Tibial nerve (tissue), 4 donors: Measurements from ENCODE around the gene CFAP210.
"Not testable (repeated sequence)": the region's sequence is repeated elsewhere in the genome, so short reads cannot be mapped to it uniquely, and the experiment has no call there.

ENCODE experiments used
- CTCF ChIP-seq, 5 experiments: fragments of 200-600 bp in 3 of 5; fragments of 450-650 bp in 2 of 5; sonication (generic) in 3 of 5; IDR thresholded peaks; one replicate each; pipeline ENCODE4 v1.5.1; 2016 to 2019; ENCODE audit warnings: antibody characterized with exemption in 5 of 5, mild to moderate bottlenecking in 3 of 5, moderate library complexity in 2 of 5
- EP300 ChIP-seq, 2 donors: sonication (generic); formaldehyde crosslinking; IDR thresholded peaks; one replicate each; pipeline ENCODE4 v1.6.1; 2017; ENCODE audit warnings: antibody characterized with exemption in 2 of 2, mild to moderate bottlenecking in 1 of 2
- POLR2A ChIP-seq, 2 donors: fragments of 450-650 bp; IDR thresholded peaks; one replicate each; pipeline ENCODE4 v1.6.1; 2017; ENCODE audit warnings: antibody characterized with exemption in 2 of 2, mild to moderate bottlenecking in 2 of 2, moderate library complexity in 2 of 2

- not testable (repeated sequence) for TF ChIP-seq CTCF, POLR2A, EP300 (IDR thresholded peaks at IDR 0.05)
Observed at GRCh38 chr2:169684712-169685111, 9.5 kb downstream of the CFAP210 start.
